ENCODE measurements around the gene ITGA2B.

- TF ChIP-seq TAF1 (IDR thresholded peaks at IDR 0.05; ENCODE audit: borderline replicate concordance, low read depth, low read length) (no peak), POLR2AphosphoS5 (IDR thresholded peaks at IDR 0.05; ENCODE audit: low read depth, low read length) (no peak)
Observed at GRCh38 chr17:44353672-44354331, 35.6 kb downstream of the ITGA2B start.
